ENCODE data around the gene CCDC32.
A peak's percentile ranks its signal among the peaks of the same experiment; 100 is the strongest.
"Not testable (repeated sequence)": the region's sequence is repeated elsewhere in the genome, so short reads cannot be mapped to it uniquely, and the experiment has no call there.

The CCDC32 gene, protein sequence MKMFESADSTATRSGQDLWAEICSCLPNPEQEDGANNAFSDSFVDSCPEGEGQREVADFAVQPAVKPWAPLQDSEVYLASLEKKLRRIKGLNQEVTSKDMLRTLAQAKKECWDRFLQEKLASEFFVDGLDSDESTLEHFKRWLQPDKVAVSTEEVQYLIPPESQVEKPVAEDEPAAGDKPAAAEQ

DNA sequence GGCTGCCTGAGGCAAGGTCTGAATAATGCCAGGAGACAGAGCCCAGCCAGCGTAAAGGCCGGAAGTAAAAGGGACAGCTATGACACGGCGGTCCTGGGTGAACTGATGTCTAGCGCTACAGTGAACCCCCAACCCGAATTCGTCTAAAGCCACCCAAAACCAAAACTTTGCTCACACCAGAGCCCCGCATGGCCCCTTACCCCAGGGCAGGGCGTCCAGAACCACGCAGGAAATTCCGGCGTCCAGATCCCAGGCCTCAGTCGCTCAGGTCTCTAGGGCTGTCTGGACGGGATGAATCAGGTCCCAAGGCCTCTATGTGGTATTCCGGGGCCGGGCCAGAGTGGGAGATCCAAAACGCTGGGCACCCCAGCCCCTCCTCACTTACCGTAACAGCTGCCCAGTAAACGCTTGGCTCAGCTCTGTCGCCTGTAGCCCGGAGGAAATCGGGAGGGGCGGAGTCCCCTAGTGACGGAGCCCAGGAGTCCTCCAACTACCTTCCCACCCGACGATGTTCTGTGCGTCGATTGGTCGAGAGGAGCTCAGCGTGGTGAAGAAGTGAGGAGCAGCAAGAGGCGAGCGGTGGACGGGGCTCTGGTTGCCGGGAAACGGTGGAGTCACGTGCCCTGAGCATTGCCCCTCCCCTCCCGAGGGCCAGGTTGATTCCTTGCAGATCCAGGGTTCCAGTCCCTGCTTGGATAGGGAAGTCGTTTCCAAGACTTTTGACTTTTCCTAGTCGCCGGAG is at the start of gene CCDC32:
Gene CCDC32 (minus strand): TSS at position 452 of the 742 bp plus-strand sequence. CDS start 2,027 bp downstream, outside the sequence.
- DNase-seq, result peak; percentile 100

DNA sequence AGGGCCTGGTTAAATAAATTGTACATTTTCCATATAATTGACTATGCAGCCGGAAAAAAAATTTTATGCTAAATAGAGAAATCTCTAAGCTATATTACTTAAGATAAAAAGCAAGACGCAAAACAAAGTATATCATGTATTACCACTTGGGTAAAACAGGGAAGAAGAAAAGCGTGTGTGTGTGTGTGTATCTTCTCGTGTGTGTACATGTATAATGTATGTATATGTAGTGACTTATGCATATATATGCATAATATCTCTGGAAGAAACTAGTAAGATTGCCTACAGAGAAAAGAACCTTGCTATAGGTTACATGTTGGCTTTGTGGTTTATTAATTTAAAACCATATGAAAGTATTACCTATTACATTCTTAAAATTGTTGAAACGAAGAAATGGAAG is 48.2 kb upstream of the CCDC32 start:
- DNase-seq, result no peak

DNA sequence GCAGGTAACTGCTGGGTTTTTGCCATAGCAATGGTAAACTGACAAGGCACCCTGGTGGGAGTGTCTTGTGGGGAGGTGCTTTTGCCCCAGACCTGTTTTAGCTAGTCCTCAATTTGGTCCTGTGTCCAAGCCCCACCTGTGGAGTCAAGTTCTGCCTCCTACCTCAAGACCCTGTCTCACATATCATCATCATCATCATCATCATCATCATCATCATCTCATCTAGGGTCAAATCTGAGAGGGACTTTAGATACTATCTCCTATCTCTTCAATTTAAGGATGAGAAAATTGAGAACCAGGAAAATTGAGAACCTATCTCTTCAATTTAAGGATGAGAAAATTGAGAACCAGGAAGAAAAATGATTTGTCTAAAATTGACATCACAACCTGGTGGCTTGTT is 39.1 kb upstream of the CCDC32 start:
- no peak for DNase-seq

DNA sequence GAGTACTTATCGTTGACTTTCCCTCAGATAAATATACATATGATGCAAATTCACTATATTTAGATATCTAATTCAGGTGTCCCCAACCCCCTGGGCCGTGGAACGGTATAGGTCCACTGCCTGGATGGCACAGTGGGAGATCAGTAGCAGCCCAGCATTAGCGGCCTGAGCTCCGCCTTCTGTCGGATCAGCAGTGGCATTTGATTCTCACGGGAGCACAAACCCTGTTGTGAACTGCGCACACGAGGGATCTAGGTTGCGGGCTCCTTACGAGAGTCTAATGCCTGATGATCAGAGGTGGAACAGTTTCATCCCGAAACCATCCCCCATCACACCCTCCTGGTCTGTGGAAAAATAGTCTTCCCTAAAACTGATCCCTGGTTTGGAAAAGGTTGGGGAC is 36.1 kb upstream of the CCDC32 start:
- DNase-seq, result no peak

DNA sequence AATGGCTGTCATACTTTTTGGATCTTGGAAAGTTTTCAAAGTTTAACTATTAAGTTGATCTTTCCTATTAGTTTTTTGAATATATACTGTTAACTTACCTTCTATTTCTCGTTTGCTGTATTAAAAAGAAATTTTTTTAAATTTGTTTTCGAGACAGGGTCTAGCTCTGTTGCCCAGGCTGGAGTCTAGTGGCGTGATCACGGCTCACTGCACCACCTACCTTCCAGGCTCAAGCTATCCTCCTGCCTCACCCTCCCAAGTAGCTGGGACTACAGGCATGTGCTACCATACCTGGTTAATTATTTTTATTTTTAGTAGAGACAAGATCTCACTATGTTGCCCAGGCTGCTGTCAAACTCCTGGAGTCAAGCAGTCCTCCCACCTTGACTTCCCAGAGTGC is 33.8 kb upstream of the CCDC32 start:
- DNase-seq, result no peak

DNA sequence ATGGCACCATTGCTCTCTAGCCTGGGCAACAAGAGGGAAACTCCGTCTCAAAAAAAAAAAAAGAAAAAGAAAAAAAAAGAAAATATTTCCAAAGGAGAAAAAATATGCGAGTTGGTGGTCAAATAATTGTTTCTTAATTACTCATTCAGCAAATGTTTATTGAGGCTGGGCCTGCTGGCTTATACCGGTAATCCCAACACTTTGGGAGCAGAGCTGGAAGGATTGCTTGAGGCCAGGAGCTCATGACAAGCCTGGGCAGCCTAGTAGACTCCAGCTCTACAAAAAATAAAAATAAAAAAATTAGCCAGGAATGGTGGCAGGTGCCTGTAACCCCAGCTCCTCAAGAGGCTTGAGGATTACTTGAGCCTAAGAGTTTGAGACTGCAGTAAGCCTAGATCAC is 33.3 kb upstream of the CCDC32 start:
- no peak for DNase-seq

DNA sequence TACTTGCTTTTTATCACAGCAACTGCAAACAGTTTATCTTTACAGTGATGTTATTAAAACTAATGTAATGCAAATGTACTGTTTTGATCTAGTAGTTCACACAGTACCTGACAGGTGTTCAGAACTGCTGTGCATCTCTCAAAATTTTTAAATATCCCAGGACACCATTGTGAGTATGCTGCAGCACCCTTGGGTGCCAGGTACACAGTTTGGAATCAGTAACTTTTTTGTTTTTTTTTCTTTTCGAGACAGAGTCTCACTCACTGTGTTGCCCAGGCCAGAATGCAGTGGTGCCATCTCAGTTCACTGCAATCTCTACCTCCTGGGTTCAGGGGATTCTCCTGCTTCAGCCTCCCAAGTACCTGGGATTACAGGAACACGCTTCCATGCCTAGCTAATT is 32.2 kb upstream of the CCDC32 start:
- DNase-seq, result no peak

DNA sequence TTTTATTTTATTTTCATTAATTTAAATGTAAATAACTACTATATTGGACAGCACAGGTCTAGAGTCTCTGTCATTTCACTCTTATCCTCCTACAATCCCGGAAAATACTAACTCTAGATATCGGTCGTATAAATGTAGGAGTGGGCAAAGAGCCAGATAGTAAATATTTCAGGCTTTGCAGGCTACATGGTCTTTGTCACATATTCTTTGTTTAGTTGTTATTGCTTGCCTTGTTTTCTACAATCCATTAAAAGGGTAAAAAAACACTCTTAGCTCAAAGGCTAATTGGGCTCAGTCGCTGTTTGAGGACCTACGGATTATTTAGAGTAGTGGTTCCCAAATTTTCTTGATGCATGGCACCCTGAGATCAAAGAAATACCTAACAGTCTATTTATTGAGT is 30.9 kb upstream of the CCDC32 start:
- no peak for DNase-seq

DNA sequence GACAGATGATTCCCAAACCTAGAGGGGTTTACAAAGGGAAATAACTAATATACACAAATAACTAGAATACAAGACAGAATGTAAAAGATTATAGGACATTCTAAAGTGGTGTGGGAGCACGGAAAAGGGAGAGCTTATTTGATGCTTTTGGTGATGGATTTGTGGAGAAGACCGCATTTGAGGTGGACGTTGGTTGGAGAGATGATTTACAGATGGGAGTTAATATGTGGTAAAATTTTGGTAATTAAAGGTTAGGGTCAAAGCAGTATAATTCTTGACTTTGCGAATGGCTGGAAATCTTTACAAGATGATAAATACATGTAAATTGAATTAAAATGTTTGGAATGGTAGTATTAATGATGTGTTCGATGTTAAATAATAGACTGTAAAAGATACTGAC is 30.4 kb upstream of the CCDC32 start:
- no peak for DNase-seq

DNA sequence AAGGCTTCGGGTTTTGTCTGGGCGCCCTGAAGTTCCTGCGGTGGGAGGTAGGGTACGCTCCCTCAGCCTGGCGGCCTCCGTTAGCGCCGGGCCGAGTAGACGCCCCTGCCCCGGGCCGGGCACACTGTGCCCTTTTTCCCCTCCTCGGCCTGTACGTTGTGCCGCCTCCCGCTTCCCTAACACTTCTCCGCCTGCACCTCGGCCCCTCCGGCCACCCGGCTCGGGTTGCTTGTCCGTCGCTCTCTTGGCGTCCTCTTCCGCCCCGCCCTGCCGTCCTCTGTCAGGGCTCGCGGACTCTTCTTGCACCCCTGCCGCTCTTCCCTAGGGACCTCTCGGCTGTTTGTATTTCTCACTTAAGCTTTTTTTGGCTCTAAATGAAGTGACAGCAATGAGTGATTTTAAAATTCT is 29.6 kb upstream of the CCDC32 start:
- peak; percentile 78 for DNase-seq

DNA sequence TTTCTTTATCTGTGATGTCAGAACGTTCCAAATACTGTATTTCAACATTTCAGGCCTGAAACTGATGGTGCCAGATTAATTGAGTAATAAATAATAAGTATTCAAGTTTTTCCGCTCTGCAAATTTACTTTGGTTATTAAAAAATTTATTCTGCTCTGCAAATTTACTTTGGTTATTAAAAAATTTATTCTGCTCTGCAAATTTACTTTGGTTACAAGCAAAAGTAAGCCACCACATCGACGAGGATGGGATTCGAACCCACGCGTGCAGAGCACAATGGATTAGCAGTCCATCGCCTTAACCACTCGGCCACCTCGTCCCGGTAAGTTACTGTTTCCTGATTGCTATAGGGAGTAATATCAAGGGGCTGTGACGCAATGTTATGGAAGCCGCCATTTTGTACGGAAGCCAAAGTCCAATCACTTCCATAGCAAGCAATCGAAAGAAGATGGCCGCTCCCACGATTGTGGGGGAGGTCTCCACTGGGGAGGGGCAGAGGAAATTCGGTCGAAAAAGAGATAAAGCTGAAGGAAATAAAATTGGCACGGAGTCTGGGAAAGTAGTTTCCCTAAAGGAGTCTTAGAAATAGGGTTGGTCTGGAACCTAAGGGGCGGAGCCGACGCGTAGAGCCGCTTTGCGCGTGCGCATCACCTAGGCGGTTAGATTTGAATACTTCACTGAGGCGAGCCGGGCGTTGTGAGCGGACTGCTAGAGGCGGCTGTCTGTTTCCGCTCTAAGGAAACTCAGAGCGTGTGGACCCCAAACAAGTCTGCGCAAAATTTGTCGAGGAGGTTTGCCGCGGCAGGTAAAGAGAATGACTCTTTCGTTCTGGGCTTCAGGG is 29.0 kb upstream of the CCDC32 start, which contains the start of gene KNL1:
Gene KNL1 (plus strand): TSS at position 662 of the 841 bp plus-strand sequence. CDS start 8,683 bp downstream, outside the sequence.
- peak; percentile 97 for DNase-seq

DNA sequence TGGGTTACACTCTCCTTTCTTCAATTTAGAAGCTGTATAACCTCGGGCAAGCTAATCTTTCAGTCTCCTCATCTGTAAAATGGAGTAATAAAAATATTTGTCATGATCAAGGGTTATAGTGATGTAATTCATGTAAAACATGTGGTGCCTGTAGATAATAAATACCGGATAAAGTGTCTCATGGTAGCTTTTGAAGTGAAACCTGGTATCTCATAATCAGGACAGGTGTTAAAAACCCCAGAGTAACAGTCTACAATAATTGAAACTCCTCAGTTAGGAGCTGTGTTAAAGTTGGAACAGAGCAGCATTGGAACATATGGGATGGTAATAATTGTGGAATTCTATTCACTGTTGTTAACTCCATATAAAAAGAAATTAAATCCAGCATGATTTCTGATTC is 28.3 kb upstream of the CCDC32 start:
- no peak for DNase-seq

DNA sequence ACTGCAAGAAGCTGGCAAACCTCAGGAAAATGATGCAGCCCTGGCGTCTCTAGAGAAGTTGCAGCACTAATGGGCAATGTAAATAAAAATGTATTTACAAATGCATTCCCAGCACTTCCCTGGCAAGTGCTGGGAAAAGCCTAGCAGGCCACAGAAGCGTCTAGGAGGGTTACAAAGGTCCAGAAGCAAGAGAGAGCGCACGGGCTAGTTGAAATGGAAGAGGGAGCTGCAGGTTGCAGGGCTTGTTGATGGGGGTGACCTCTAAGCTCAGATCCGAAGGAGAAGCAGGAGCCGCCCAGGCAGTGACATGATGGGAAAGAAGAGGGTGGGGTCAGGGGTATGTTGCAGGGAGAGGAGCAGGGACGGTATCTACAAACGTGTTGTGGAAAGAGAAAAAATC is 26.5 kb upstream of the CCDC32 start:
- no peak for DNase-seq

DNA sequence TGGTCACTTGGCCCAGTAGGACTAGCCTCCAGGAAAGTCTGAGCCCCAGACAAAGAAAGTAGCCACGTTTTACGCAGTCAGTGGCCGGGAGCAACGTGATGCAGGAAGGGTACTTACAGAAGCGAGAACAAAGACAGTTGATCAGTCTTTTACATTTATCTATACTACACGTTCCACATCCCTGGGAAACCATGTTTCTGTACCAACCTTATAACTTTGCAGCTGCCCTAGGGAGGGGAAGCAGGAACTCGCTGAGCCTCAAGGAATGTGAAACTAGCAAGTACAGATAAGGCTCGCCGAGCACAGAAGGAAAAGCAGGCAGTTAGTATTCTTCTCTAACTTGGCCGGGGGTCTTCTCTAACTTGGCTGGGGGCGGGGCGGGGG is 25.8 kb upstream of the CCDC32 start:
- peak; percentile 21 for DNase-seq

DNA sequence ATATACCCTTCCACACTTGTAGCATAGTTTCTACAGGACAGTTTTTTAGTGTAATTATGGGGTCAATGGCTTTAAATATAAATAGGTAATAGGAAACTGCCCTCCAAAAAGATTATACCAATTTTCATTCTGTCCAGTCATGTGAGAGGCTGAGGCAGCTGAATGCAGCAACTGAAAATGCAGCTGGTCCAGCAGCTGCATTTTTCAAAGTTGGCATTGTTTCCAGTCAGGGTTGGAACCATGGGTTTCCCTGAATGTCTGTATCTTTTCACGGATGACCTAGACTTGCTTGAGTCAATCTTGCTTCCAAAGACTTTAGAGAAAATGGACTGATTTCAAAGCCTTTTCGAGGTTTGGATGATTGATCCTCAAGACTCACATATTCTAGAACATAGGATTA is 19.3 kb upstream of the CCDC32 start:
- no peak for DNase-seq

DNA sequence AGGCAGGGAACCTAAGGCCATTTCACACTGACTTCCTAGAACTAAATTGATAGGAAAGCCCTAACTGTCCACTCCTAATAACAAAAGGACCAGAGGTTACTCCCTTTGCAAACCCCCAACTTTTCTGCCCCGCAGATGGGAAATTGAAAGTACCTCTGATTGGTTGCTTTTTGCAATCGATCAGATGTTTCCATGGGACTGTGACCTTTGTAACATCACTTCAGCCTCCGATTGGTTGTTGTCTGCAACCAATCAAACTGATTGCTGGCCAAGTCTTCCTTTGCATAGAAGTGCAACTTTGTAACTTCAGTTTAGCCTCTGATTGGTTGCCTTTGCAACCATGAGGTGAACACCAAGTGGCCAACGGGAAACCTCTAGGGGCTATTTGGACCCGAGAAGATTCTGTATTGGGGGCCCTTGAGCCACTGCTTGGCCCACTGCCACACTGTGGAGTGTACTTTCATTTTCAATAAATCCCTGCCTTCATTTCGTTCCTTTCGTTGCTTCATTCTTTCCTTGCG is 17.9 kb upstream of the CCDC32 start:
- peak; percentile 49 for DNase-seq

DNA sequence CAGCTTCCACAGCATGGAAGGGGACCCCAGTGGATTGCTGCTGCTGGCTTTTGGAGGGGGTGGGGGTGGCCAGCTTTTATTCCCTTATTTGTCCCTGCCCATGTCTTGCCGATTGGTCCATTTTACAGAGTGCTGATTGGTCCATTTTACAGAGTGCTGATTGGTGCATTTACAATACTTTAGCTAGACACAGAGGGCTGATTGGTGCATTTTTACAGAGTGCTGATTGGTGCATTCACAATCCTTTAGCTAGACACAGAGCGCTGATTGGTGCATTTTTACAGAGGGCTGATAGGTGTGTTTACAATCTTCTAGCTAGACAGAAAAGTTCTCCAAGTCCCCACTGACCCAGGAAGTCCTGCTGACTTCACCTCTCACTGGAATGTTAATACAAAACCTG is 17.0 kb upstream of the CCDC32 start:
- DNase-seq, result not testable (repeated sequence)

DNA sequence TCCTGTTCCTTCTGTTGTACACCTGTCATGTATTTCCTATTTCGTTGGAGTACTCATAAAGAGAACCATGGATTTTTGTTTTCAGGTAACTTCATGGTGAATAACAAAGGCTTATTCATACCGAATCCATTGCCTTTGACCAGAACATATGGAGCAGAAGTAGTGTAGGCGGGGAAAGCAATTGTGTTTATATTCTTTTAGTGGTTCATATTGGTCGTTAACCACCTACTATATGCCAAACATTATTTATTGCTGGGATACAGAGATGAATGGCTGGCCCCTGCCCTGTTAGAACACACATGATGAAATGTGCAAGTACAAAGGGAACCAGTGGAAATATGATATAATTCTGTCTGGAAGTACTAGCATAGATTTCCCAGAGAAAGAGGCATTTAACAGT is 14.1 kb upstream of the CCDC32 start:
- DNase-seq, result no peak

DNA sequence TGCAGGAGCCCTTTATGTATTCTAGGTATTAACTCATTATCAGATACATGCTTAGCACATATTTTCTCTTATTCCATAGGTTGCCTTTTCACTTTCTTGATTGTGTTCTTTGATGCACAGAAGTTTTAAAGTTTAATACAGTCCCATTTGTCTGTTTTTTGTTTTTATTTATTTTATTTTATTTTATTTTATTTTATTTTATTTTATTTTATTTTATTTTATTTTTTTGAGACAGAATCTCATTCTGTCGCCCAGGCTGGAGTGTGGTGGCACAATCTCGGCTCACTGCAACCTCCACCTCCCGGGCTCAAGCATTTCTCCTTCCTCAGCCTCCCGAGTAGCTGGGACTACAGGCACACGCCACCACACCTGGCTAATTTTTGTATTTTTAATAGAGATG is 12.1 kb upstream of the CCDC32 start:
- DNase-seq, result not testable (repeated sequence)

DNA sequence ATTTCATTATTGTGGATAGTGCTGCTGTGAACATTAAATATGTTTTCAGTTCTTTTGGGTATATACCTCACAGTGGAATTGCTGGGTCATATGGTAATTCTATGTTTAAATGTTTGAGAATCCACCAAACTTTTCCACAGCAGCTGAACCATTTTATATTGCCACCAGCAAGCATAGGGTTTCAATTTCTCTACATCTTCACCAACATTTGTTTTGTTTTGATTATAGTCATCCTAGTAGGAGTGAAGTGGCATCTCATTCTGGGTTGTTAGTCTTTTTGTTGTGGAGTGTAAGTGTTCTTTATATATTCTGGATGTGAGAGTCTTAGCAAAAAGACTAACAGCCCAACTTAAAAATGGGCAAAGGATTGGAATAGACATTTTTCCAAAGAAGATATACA is 10.3 kb upstream of the CCDC32 start:
- no peak for DNase-seq

DNA sequence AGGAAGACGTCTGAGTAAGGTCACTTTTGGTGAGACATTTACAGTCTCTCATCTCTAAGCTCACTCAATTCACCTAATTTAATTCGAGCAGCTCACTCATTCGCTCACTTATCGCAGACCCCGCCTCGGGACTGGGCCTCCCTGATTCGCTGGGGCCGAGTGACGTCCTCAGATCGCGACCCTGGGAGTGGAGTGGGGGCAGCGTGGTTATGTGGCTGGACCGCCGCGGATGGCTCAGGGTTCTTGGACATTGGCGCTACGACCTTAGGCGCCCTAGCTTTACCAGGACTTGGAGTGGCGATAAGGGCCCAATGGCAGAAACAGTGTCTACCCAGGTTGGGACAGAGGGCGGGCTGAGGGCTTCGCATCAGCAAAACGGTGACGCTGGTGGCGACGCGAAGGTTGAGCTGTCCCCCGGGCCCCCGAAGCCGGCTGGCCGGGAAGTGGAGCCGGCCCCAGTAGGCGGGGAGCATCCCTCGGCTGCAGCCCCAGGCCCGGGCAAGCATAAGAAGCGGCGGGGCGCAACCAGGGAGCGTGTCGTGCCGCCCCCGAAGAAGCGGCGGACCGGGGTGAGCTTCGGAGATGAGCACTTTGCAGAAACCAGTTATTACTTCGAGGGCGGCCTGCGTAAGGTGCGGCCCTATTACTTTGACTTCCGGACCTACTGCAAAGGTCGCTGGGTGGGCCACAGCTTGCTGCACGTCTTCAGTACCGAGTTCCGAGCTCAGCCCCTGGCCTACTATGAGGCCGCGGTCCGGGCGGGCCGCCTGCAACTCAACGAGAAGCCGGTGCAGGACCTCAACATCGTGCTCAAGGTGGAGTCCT is 4.5 kb upstream of the CCDC32 start, which contains the start of gene RPUSD2:
Gene RPUSD2 (plus strand): TSS at position 171 of the 825 bp plus-strand sequence. CDS start 39 bp downstream, at position 210.
- DNase-seq, result peak; percentile 98

DNA sequence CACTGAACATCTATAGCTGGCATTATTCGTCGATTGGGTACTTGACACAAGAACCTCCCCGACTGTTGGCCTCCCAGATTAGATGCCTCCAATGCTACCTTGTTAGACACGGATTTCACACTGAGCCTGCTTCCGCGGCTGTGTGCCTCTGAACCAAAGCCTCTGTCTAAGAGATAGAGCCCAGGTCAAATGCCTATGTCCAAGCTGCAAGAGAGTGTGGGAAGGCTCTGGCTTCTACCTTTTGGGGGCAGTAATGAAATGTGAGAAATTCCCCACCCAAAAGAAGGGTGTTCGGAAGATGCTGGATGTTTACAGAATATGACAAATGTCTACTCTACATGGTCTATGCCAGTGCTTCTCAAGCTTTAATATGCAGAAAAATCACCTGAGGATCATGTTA is 2.3 kb upstream of the CCDC32 start:
- DNase-seq, result peak; percentile 82

Data from hematopoietic multipotent progenitor cell treated with erythropoietin and hydrocortisone succinate and interleukin-3 and kit ligand, for 4 days (in vitro differentiated cells).